ENCODE results near the gene VSTM4. TPM values are rescaled to one million over a fixed set of nuclear protein-coding genes. Genes with fewer than 3 reads are reported as not detected.

VSTM4 gene
- total RNA-seq, 1 donor from 2014 or later: 2.2 TPM

DNA sequence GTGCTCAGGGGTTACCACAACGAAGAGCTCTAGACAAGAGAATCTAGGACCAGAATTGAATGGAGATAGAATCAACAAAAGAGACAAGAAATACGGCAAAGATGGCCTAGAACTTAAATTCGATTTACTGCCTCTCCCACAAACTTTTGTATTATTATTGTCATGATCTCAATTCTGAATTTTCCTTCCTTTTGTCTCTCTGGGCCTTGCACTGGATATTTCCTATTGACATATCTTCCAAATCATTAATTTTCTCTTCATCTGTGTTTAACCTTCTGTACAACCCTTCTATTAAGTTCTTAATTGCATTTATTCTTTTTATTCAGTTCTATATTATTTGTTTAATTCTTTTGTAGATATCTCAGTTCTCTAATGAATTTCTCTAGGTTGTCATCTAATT is 28.4 kb downstream of the VSTM4 start:
- no peak for DNase-seq (ENCODE audit: low read depth, low spot score)
- Mint-ChIP-seq H3K27ac (ENCODE audit: unreplicated experiment) (no peak overlapping the region), H3K27me3 (ENCODE audit: low read depth) (peaks cover under 1% of the 10 kb centered on the region), H3K36me3 (ENCODE audit: low read depth) (peaks cover 9% of the 10 kb centered on the region), H3K4me3 (no peak overlapping the region), H3K9me3 (peaks cover 8% of the 10 kb centered on the region), H3K4me1 (peaks cover 25% of the 10 kb centered on the region)
- no peak for TF ChIP-seq CTCF (conservative IDR thresholded peaks at IDR 0.05)

DNA sequence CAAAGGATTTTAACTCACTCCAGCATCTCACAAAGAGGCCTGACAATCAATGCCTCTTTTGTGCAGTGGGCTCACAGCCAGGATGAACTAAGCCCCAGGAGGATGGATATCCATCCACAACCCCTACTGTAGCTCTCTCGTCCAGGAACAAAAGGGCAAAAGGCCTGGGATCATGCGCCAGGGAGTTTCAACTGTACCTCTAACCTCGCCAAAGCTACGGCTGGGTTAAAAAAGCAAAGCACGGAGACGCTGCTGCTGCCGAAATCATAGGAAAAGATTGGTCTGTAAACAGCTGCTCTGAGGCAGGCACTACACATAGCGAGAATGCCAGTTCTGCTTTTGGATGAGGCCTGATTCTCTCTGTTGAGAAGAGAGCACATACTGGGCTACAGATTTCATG is 32.1 kb downstream of the VSTM4 start:
- Mint-ChIP-seq H3K36me3 (ENCODE audit: low read depth) (peaks cover 8% of the 10 kb centered on the region), H3K4me1 (peaks cover 35% of the 10 kb centered on the region), H3K9me3 (peaks cover 7% of the 10 kb centered on the region), H3K27me3 (ENCODE audit: low read depth) (peaks cover 23% of the 10 kb centered on the region), H3K27ac (ENCODE audit: unreplicated experiment) (peak overlapping the region; percentile 28), H3K4me3 (peak overlapping the region; percentile 32)
- TF ChIP-seq CTCF (conservative IDR thresholded peaks at IDR 0.05): no peak
- DNase-seq (ENCODE audit: low read depth, low spot score): no peak

DNA sequence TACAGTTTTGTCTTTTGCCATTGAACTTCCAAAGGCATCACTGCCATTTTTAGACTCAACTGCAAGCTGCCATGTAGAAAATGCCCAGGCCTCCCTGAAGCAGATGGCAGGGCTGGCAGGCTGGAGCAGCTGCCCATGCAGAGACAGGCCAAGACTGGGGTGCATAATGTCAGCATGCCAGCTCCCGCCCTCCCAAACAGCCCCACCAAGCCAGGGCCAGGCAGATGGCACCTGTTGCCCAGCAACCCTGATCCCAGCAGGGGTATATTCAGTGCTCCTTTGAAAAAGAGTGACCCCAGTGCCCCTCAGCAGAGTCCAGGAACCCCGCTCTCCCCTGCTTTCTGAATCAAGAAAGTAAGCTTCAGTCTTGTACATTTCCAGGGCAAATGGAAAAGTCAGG is 32.6 kb downstream of the VSTM4 start:
- H3K4me1 Mint-ChIP-seq: peaks cover 35% of the 10 kb centered on the region
- no peak overlapping the region for H3K4me3 Mint-ChIP-seq

GRCh38 chr10:49081547-49082275 is 33.6 kb downstream of the VSTM4 start:
- DNase-seq (ENCODE audit: low read depth, low spot score): no peak
- Mint-ChIP-seq H3K4me1 (peaks cover 42% of the 10 kb centered on the region), H3K9me3 (no peaks in the 10 kb centered on the region), H3K27ac (ENCODE audit: unreplicated experiment) (no peak overlapping the region), H3K36me3 (ENCODE audit: low read depth) (peaks cover 4% of the 10 kb centered on the region), H3K4me3 (peak overlapping the region; percentile 38), H3K27me3 (ENCODE audit: low read depth) (peaks cover 27% of the 10 kb centered on the region)
- TF ChIP-seq CTCF (conservative IDR thresholded peaks at IDR 0.05): no peak

More for the DNA sequence above, 32.6 kb downstream of the VSTM4 start:
- Mint-ChIP-seq H3K27me3 (ENCODE audit: low read depth) (peaks cover 24% of the 10 kb centered on the region), H3K9me3 (peaks cover 6% of the 10 kb centered on the region), H3K36me3 (ENCODE audit: low read depth) (peaks cover 7% of the 10 kb centered on the region), H3K27ac (ENCODE audit: unreplicated experiment) (no peak overlapping the region)
- DNase-seq (ENCODE audit: low read depth, low spot score): no peak
- no peak for TF ChIP-seq CTCF (conservative IDR thresholded peaks at IDR 0.05)

- no peak for TF ChIP-seq CTCF (conservative IDR thresholded peaks at IDR 0.05)
- H3K27ac Mint-ChIP-seq (ENCODE audit: unreplicated experiment): no peak overlapping the region
- H3K4me1 Mint-ChIP-seq: peaks cover 42% of the 10 kb centered on the region
- H3K4me3 Mint-ChIP-seq: no peak overlapping the region
- H3K27me3 Mint-ChIP-seq (ENCODE audit: low read depth): peaks cover 30% of the 10 kb centered on the region
- H3K36me3 Mint-ChIP-seq (ENCODE audit: low read depth): no peaks in the 10 kb centered on the region
- no peak for DNase-seq (ENCODE audit: low read depth, low spot score)
- H3K9me3 Mint-ChIP-seq: no peaks in the 10 kb centered on the region
Measured at GRCh38 chr10:49080965-49081364, 34.4 kb downstream of the VSTM4 start.

Data from neural crest cell (in vitro differentiated cells).